Dermis microvascular lymphatic vessel endothelial cell (primary cell): Measurements from ENCODE around the gene SYN1. TPM values are rescaled to one million over a fixed set of nuclear protein-coding genes. Genes with fewer than 3 reads are reported as not detected.
A peak's percentile ranks its signal among the peaks of the same experiment; 100 is the strongest.
"Not testable (repeated sequence)": the region's sequence is repeated elsewhere in the genome, so short reads cannot be mapped to it uniquely, and the experiment has no call there.

ENCODE experiments used
- DNase-seq, 2 donors: peaks; one replicate each; pipeline versions ENCODE4 v3.0.0 to v3.0.0-alpha.2; 2010; ENCODE audit warnings: low read depth in 2 of 2
- total RNA-seq: library from RNA; depleted of rRNA; stranded (reverse); fragments of >200 nt; gene quantifications from 2 replicates; pipeline ENCODE4 v1.2.1, GENCODE V29; 2014

Gene SYN1
- under 0.01 and 0.13 TPM in 2 replicates for total RNA-seq

DNA sequence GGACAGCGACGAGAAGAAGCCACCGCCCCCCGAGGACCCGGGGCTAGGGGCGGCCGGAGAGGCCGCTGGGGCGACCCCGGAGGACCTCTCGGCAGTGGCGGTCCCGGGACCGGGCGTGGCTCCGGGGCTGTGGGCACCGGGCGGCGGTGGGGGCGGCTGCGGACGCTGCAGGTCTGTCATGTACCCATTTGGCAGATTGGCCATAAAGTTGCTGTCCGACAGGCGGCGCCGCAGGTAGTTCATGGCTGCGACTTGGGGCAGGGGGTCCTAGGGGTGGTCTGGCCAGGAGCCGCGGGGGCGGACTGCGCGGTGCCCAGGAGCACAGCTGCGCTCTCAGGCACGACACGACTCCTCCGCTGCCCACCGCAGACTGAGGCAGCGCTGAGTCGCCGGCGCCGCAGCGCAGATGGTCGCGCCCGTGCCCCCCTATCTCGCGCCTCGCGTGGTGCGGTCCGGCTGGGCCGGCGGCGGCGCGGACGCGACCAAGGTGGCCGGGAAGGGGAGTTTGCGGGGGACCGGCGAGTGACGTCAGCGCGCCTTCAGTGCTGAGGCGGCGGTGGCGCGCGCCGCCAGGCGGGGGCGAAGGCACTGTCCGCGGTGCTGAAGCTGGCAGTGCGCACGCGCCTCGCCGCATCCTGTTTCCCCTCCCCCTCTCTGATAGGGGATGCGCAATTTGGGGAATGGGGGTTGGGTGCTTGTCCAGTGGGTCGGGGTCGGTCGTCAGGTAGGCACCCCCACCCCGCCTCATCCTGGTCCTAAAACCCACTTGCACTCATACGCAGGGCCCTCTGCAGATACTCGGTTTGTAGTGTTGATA lies at the start of gene SYN1:
SYN1 (minus strand) TSS at position 372 of the 817 bp plus-strand sequence; CDS start at position 243, 129 bp downstream.
- peak; percentile 57 to 80 for DNase-seq

DNA sequence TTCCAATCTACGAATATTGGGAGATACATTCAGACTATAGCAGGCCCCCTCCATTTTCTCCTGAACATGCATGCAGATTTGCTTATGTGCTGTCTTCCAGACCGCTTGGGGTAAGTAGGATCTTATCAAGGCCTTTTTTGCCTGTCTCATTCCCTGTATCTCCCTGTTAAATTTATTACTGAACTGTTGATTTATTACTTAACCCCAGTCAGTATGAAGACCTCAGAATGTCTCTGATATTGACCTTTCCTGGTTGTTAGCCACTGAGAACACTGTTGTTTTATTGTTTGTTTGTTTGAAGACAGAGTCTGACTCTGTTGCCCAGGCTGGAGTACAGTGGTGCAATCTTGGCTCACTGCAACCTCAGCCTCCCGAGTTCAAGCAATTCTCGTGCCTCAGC lies 46.1 kb upstream of the SYN1 start:
- DNase-seq: not testable (repeated sequence)

DNA sequence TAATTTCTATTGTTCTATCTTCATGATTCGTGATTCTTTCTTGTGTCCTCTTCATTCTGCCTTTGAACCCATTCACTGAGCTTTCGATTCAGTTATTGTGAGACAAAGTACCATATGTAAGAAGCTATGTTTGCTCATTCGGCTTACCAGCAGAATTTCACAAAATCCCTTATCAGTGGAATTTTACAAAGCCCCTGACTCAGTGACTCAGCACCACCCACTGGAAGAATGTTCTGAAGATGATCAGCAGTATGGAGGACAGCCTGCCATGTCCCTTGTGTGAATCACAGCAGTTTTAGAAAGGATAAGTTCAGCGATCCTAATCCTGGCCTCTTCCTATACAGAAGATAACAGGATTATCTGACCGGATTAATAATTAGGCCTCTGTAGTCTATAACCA lies 45.1 kb upstream of the SYN1 start:
- no peak for DNase-seq

DNA sequence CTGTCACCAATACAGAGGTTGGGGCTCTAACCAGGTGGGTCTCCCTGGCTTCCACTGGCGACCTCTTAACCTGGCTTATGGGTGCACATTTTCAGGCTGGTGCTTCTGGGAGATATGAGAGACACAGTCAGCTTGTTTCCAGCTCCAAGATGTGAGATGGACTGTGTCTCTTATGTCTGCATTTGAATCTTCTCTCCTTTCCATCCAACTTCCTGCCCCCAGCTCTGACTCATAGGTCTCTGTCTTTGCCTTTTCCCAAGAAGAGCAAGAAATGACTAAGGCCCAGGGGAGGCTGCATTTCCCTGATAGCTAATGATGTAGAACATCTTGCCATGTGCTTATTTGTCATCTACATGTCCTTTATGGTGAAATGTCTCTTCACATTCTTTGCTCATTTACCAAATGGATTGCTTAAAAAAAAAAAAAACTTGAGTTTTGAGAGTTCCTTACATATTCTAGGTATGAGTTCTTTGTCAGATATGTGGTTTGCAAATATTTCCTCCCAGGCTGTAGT lies 42.5 kb upstream of the SYN1 start:
- peak in 1 of 2 donors; percentile 12 for DNase-seq

DNA sequence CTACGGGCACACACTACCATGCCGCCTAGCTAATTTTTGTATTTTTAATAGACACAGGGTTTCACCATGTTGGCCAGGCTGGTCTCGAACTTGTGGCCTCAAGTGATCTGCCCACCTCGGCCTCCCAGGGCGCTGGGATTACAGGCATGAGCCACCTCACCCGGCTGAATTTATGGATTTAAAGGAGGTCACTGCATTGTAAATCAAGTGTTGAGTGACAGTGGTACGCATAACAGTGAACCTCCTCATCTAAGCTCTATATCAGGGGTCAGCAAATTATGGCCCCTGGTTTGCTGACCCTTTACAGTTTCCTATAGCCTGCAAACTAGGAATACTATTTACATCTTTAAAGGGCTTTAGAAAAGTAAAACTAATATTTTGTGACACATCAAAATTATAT lies 41.9 kb upstream of the SYN1 start:
- DNase-seq: no peak

DNA sequence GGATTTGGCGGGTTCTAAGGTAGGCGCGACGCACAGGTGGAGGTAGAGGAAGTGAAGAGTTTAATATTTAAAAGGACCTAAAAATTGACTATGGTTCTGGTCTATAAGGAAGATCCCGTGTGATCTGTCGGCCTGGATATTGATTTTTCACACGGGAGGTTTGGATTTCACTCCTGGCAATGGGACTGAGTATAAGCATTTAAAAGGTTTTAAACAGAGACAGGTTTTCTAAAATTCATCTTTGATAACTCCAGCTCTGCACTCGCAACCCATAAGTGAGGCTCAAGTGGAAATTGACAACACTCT lies 39.7 kb upstream of the SYN1 start:
- no peak for DNase-seq

DNA sequence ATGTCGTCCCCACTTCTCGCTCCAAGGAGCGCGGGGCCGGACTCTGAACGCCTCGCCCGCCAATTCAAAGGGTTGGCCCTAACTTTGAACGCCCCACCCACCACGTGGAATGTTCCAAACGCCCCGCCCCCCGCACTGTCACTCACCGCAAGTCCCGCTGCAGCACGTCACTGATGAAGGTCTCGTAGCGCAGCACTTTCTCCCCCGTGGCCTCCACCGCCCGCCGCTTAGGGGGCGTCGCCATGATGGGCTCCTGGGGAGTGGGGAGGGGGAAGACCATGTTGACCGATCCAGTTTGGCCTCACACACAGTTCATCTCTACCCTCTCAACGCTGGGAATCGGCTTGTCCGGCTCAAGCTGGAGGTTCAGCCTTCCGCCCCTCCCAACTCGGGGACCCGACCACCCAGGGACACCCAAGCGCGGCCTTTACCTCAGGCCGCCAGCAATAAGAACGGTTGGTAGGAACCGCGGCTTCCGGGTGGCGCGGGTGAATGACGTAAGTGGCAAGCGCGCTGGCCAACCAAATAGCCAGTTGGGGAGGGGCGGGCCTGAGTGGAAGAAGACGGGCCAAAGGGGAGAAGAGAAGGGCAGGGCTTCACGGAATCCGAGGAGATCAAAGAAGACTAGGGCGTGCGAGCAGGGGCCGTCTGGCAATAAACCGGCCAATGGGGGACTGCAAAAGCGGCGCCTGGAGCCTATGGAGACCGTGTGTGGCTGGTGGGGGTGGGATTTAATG lies 39.2 kb upstream of the SYN1 start, which contains the start of gene UXT:
UXT (minus strand) TSS at position 497 of the 737 bp plus-strand sequence; CDS start at position 244, 253 bp downstream.
- peak; percentile 76 to 93 for DNase-seq

DNA sequence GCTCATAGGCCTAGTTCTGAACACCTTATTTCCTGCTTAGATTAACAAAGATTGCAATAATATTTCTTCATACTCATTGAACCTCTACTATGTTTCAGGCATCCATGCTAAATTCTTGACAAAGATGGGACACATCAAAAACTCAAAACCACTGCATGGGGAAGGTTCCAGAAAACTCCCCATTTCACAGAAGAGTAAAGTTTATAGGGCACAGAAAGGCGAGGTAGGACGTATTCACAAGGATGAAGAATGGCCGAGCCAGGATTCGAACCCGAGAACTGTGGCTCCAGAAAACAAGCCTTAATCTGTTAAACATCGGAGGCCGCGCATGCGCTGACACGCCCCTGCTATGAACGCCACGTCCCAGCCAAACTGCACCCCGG lies 38.6 kb upstream of the SYN1 start:
- DNase-seq: no peak

DNA sequence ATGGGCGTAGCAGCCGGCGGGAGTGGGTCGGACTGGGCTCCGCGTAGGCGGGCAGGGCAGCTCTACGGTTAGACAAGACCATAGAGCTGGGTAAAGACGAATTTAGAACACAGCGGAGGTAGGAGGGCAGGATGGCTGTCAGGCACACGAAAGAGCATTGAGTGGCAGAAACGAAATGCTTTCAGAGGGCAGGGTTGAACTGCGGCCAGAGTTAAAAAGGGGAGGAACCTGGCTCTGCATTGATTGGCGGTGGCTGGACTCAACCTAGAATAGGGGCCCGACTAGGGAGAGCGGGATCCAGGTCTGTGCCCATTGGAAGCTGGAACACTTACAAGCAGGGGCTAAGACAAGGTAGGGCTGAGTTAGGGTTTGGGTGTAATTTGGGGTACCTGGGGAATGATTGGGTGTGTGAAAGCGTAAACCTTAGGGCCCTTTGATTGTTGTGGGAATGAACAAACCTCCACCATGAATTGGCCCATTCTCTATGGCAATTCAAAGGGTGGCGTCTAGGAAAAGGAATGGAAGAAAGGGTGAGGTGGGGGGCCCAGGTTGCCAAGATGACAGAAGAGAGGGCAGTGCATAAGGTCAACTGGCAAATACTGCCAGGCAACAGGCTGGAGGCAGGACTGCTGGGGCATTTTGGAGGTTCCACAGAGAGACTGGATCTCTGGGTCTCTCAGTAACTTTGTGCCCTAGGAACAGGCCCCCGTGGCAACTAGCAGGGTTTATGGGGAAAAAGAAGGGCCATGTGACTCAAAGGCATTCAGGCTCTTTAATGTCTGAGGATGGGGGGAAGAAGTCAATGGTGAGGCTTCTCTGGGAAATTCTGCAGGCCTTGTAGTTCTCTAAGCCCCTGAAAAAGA lies 31.6 kb upstream of the SYN1 start:
- DNase-seq: no peak

DNA sequence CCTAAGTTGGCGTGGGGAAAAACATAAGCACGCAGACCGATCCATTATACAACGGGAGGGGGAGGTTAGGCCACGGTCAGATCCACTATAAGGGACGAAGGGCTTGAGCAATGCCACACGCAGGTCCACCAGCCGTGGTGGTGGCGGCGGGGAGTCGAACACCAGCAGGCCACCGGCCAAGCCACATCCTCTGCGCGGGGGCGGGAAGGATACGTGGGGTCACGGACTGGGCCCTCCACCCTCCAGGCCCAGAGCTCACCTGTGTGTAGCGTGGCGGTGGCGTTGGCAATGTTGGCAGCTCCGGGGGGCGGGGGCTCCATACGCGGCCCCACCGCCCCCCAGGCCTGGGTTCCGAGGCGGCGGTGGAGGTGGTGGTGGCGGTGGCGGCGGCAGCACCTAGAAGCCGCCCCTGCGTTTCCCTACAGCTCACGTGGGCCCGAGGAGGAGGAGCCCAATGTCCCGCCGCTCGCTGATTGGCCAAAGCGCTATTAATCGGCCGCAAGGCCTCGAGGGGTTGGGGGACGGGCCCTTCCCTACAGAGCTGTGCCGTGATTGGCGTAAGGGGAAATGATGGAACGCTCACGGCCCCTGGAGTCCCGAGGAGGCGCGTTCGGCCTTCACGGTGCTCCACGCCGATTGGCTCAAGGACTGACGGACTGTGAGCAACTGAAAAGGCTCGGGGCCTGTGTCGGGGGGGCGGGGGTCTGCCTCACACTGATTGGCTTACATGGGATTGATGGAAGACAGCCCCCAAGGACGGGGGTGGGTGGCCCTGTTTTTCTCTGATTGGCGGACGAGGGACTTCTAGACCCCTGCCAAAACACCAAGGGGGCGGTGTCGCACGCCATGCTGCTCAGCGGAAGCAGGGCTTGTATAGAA lies 30.7 kb upstream of the SYN1 start, which contains the start of gene ELK1:
ELK1 (minus strand) TSS at position 400 of the 879 bp plus-strand sequence. CDS start 9,122 bp downstream, outside the sequence.
- peak; percentile 95 to 98 for DNase-seq

DNA sequence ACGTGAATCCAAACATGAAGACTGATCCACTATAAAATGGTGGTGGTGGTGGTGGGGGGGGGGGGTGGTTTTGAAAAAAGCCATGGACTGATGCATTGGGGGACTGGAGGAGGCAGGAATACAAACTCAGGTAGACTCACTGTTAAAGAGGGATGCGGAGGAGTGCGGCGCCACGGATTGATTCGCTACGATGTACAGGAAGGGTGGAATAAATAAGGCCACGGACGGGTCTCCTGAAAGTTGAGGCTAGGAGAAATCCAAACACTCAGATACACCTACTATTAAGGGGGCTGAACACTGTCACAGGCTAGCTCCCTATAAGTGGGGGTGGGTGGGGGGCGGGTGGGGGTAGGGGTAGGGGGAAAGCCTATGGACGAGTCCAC lies 30.1 kb upstream of the SYN1 start:
- no peak for DNase-seq

DNA sequence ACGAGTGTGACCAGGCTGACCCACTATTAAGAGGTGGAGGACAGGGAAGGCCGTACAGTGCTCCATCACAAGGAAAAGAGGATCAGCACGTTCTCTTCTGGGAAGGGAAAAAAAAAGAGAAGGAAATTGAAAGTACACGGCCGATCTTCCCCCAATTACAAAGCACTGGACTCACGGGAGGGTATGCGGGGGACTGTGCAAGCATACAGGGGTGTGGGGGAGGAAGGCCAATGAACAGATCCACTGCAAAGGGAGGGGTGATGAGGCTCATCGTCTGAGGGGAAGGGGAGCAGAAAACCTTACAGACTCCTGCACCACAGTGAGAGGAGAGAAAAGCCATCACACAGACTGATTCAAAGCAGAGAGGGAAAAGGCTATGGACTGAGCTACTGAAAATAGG lies 29.6 kb upstream of the SYN1 start:
- DNase-seq: no peak

DNA sequence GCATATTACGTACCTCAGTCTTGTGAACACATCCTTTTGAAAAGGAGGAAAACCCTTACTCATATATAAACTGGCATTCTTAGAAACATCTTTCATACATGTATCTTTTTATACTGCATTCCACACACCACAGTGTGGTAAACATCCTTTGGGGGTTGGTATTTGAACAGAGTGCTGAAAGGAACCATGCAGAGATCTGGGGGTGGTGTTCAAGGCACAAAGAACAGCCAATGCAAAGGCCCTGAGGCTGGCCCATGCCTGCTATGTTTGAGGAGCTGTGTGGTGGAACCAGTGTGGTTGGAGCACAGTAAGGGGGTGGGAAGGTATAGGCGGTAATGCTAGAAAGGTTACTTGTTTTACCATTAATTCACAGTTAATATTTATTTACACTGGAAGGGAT lies 28.7 kb upstream of the SYN1 start:
- DNase-seq: no peak

DNA sequence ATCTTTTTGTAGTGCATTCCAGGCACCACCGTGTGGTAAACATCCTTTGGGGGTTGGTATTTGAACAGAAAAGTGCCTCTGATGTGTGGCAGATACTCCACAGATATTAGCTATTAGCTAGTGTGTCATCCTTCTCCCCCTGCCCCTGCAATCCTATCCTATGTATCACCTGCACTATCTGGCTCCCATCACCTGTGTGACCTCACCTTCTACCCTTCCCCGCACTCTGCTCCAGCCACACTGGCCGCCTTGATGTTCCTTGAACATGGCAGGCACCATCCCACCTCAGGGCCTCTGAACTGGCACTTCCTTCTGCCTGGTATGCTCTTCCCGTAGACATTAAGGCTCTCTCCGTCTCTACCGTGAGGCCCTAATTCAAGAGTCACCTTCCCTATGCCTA lies 27.0 kb upstream of the SYN1 start:
- no peak for DNase-seq

DNA sequence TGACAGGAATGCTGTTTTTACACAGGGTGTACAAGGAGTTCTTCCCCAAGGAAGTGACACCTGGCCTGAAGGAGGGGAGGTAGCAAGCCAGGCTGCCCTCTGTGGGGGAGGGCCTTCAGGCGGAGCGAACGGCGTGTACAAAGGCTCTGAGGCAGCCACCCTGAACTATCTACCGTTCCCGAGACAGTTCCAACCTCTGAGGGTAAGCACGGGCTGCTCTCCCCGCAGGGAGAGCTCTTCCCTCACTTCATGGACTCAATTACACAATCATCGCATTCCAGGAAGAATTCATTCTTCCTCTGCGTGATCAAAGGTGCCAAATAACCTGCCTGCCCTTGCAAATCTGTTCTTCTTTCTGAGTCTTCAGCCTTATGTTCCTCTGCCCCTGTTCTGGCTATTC lies 25.9 kb upstream of the SYN1 start:
- no peak for DNase-seq

DNA sequence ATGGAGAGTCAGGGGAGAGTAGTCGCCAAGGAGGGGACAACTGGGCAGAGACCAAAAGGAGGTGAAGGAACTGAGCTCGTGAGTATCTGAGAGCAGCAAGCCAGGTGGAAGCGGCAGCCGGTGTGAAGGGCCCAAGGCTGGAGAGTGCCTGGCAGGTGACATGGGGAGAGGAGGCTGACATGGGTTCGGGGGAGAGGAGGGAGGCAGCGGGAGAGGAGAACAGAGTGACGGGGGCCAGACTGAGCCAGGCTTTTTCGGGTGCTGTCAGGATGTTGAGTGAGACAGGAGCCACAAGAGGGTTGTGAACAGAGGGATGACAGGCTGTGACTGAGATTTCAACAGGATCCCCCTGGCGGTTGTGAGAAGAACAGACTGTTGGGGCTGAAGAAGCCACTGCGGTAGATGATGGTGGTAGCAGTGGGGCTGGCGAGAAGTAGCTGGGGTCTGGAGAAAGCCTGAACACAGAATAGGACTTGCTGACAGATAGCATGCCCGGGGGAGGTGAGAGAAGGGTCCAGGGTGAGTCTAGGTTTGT lies 25.0 kb upstream of the SYN1 start:
- peak; percentile 17 to 20 for DNase-seq

DNA sequence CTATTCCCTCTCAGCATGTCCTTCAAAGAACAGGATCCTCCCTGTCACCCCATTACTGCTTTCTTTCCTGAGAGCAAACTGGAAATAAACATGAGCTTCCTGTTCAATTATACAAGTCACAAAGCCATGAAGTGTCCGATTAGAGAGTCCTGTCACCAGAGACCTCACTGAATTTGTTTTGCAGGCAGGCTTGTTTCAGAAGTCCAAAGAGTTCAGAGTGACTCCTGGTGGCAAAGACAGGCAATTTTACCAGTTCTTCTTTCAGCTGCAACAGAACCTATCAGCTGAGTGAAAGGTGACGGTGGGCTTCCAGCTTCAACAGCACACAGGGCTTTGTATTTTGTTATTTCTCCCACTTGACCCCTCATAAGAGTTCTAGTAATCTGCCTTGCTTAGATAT lies 24.3 kb upstream of the SYN1 start:
- peak; percentile 47 to 48 for DNase-seq

DNA sequence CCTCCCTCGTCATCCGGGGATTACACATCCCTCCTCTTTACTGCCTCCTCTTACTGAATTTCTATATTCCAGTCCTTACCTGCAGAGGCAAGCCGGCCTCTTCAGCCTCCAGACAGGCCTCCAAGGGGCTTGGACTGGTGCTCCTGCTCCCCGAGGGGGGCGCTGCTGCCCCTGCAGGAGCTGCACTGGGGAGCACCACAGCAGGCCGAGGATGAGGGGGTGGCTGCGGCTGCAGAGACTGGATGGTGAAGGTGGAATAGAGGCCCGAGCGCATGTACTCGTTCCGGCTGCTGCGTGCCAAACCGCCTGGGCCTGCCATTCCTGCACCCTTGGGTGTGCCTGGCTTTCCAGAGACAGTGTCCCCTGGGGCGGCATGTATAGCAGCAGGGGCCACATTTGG lies 19.2 kb upstream of the SYN1 start:
- no peak for DNase-seq

DNA sequence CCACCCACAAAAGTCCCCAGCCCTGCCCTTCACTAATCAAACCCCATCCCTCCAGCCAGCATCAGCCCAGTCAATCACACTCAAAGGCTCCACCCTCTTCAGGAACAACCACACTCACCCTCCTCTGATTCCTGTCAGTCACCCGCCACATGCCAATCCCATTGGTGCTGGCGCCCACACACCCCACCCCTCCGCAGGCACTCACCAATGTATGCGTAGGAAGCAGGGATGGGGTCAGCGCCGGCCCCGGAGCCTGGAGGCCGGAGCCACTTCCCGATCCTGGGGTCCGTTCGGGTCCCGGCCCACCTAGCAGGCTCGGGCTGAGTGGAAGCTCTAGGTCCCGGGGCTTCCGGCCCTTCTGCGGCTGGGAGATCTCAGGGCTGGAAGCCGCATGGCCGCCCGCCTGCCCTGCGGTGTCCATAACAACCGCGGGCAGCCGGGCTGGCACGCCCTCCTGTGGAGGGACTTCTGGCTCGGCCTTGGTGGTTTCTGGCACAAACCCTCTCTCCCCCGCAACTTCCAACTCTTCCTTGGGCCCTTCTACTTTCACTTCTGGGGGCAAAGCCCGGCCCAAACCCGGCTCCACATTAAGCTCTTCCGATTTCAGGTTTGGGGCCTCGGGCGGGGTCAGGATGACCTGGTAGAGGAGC lies 18.0 kb upstream of the SYN1 start:
- DNase-seq: peak; percentile 44 to 85
